ENCODE results near the gene CFAP68.
"Not testable (repeated sequence)": the region's sequence is repeated elsewhere in the genome, so short reads cannot be mapped to it uniquely, and the experiment has no call there.

CFAP68 gene

DNA sequence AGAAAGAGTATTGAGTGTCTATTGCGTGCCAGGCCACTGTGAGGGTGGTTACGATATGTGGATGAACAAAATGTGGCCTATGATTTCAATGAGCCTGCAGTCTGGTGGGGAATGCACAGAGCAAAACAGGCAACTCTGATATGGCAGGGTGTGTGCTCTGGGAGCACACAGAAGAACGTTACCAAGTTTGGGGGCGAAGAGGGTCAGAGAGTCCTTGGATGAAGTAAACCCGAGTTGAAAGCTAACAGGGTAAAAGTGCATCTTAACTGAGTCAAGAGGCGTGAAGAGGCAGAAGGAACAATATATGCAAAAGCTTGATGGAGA, 258 bp downstream of the CFAP68 start:
- TF ChIP-seq CTCF (IDR thresholded peaks at IDR 0.05; ENCODE audit: insufficient read depth, low read depth, low read length, missing control alignments) = no peak
- H3K4me3 ChIP-seq (ENCODE audit: low read length) = peak overlapping the region; percentile 75
- no peak for DNase-seq (ENCODE audit: low read depth)

GRCh38 chr11:111882202-111882601, 2.9 kb downstream of the CFAP68 start:
- no peak overlapping the region for H3K4me3 ChIP-seq (ENCODE audit: low read length)
- DNase-seq (ENCODE audit: low read depth) = no peak
- TF ChIP-seq CTCF (IDR thresholded peaks at IDR 0.05; ENCODE audit: insufficient read depth, low read depth, low read length, missing control alignments) = no peak

- DNase-seq (ENCODE audit: low read depth); H3K4me3 ChIP-seq (ENCODE audit: low read length): not testable (repeated sequence)
These were observed 5.7 kb downstream of the CFAP68 start for GRCh38 chr11:111885053-111885452.

DNA sequence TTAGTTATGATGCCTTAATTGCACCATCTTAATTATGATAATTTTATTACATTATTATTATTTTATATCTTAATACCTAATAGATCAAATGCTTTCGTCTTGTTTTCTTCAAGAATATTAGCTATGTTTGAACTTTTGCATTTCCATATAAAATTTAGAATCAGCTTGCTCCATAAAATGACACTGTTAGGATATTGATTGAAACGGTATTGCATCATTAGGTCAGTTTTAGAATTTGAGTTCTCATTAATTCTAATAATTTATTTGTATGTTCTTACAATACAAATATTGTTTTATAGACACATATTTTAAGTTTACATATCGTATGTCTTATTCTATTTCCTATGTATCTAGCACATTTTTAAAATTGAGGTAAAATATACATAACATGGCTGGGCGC, 6.7 kb downstream of the CFAP68 start:
- TF ChIP-seq CTCF (IDR thresholded peaks at IDR 0.05; ENCODE audit: insufficient read depth, low read depth, low read length, missing control alignments) = no peak
- no peak for DNase-seq (ENCODE audit: low read depth)

DNA sequence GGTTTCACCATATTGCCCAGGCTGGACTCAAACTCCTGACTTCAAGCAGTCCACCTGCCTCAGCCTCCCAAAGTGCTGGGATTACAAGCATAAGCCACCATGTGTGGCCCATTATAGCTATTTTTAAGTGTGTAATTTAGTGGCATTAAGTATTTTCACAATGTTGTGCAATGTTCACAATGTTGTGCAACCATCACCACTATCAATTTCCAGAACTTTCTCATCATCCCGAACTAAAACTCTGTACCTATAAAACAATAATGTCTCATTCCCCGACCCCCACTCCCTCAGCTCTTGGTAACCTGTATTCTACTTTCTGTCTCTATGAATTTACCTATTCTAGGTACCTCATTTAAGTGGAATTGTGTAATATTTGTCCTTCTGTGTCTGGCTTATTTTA, 7.5 kb downstream of the CFAP68 start:
- no peak for DNase-seq (ENCODE audit: low read depth)
- H3K4me3 ChIP-seq (ENCODE audit: low read length) = no peak overlapping the region
- no peak for TF ChIP-seq CTCF (IDR thresholded peaks at IDR 0.05; ENCODE audit: insufficient read depth, low read depth, low read length, missing control alignments)

More for the DNA sequence above, 6.7 kb downstream of the CFAP68 start:
- H3K4me3 ChIP-seq (ENCODE audit: low read length) = no peak overlapping the region

DNA sequence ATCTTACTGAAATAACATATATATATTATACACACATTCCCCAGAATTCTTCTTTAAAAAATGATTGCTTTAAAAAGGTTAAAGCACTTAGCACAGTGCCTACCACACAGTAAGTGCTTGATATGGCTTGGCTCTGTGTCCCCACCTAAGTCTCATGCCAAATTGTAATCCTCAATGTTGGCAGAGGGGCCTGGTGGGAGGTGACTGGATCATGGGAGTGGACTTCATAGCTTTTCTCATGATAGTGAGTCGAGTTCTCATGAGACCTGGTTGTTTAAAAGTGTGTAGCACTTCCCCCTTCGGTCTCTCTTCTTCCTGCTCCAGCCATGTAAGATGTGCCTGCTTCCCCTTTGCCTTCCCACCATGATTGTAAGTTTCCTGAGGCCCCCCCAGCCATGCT, 26.1 kb downstream of the CFAP68 start:
- DNase-seq (ENCODE audit: low read depth) = no peak
- TF ChIP-seq CTCF (IDR thresholded peaks at IDR 0.05; ENCODE audit: insufficient read depth, low read depth, low read length, missing control alignments) = no peak

DNA sequence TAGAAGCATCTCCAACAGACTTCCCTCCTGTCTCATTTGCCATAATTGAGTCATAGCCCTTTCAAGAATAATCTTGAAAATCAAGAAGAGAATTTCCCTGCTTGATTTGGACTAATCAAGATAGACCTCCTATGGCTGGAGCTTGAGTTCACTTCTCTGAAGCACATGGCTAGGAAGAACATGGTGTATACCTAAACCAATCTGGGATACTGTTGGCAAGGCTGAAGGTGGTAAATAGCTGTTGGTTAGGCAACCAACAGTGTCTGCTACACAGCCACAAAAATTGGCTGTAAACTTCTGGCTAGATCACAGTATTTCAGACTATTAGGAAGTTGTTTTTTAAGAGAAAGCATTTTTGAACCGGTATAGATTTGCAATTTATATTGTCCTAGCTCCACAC, 27.3 kb downstream of the CFAP68 start:
- H3K4me3 ChIP-seq (ENCODE audit: low read length) = no peak overlapping the region
- TF ChIP-seq CTCF (IDR thresholded peaks at IDR 0.05; ENCODE audit: insufficient read depth, low read depth, low read length, missing control alignments) = no peak
- no peak for DNase-seq (ENCODE audit: low read depth)

More for the DNA sequence above, 26.1 kb downstream of the CFAP68 start:
- H3K4me3 ChIP-seq (ENCODE audit: low read length) = no peak overlapping the region
